NCI-H2171 (cell line): ENCODE measurements around the gene SBF2.

Experiments used
- DNase-seq: peaks from one replicate; lab custom pipeline; 2025; lab: John Stamatoyannopoulos, UW

Gene SBF2

GRCh38 chr11:9808943-9809342 is 485.1 kb downstream of the SBF2 start:
- no peak for DNase-seq

DNA sequence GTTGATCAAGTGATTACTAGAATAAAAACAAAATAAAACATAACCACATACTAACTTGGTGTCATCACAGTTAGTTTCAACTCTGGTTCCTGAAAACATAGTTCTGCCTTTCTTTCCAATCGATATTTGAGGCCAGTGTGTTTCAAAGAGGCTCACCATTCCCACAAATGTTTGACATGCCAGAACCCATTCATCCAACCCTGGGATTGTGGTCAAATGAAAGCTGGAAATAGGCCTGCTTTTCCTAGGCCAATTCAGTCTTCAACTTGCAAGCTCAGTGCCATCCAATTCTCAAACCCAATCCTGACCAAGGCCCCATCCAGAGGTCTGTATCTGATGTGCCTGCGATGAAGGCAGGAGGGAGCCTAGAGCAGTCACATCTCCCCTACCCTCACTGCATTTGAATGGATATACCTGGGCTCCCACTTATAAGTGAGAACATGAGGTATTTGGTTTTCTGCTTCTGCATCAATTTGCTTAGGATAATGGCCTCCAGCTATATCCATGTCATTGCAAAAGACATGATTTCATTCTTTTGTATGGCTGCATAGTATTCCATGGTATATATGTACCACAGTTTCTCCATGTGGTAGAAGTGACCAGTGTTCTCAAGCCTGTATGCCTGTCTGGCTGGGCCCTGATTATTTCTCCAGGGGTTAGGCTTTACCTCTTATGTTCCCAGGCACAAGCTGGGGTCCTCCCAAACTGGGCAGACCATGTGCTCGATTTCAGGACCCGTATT is 486.9 kb downstream of the SBF2 start:
- DNase-seq, result no peak

DNA sequence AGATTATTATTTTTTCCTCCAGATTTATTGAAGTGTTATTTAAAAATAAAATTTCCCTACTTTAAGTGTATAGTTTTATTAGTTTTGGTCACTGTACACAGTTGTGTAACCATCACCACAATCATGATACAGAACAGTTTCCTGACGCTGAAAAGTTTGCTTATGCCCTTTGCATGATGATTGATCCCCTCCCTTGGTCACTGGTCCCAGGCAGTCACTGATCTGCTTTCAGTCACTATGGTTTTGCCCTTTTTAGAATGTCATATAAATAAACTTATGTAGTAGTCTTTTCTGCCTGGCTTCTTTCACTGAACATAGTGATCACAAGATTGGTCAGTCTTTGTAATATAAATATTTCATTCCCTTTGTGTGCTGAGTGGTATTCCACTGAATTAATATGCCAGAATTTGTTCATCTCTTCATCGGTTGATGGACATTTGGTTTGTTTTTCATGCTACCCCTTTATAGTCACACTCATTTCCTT is 489.6 kb downstream of the SBF2 start:
- DNase-seq, result no peak

GRCh38 chr11:9803685-9804418 is 490.2 kb downstream of the SBF2 start:
- no peak for DNase-seq

DNA sequence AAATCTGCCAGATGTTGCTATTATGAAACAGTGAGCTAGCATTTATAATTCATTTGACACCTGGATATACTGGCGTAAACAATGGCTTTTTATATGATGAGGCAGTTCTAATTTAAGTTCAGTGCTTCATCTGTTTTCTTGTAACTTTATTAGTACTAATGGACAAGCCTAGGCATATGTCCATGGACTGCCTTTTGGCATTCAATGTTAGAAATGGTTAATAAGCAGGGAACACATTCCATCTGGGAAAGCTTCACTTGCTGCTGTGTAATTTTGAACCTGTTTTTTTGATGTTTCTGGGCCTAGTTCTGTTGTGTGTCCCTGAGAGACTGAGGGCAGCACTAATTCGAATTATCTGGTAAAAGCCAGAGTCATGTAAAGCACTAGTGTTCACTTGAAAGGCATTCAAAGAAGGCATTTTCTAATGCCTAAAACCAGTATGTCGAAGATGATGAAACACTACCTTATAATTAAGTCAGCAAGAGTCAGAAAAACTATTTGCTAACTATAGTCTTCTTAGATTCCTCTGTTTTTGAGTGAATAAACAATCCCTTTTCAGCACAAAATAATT is 491.6 kb downstream of the SBF2 start:
- no peak for DNase-seq

DNA sequence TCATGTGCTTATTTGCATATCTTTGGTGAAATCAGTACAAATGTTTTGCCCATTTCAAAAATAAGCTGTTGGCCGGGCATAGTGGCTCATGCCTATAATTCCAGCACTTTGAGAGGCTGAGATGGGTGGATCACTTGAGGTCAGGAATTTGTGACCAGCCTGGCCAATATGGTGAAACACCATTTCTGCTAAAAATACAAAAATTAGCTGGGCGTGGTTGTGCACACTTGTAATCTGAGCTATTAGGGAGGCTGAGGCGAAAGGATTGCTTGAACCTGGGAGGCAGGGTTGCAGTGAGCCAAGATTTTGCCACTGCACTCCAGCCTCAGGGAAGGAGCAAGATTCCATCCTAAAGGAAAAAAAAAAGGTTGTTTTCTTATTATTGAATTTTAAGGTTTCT is 494.1 kb downstream of the SBF2 start:
- no peak for DNase-seq

- DNase-seq, result no peak
Measured at GRCh38 chr11:9797300-9797699, 496.7 kb downstream of the SBF2 start.

DNA sequence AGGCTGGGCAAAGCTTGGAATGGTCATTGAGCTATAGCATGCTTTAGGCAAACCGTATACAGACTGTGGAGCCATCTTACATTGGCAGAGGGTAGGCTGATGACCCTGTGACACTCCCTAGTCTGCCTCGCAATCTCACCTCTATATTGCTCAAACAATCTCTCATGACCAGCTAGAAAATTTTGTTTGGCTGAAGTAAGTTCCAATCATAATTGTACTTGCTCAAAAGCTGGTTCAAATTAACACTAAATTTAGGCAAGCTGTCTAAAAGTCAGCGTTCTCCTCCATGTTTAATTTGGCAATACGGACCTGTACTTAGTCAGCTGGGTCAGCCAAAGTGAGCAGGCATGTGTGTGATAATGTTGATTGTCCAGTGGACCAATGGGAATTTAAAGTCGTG is 497.2 kb downstream of the SBF2 start:
- DNase-seq, result no peak

- no peak for DNase-seq
Measured at GRCh38 chr11:9796266-9796665, 497.8 kb downstream of the SBF2 start.

GRCh38 chr11:9790703-9791102 is 503.3 kb downstream of the SBF2 start:
- no peak for DNase-seq

- no peak for DNase-seq
Measured at GRCh38 chr11:9789910-9790309, 504.1 kb downstream of the SBF2 start.

DNA sequence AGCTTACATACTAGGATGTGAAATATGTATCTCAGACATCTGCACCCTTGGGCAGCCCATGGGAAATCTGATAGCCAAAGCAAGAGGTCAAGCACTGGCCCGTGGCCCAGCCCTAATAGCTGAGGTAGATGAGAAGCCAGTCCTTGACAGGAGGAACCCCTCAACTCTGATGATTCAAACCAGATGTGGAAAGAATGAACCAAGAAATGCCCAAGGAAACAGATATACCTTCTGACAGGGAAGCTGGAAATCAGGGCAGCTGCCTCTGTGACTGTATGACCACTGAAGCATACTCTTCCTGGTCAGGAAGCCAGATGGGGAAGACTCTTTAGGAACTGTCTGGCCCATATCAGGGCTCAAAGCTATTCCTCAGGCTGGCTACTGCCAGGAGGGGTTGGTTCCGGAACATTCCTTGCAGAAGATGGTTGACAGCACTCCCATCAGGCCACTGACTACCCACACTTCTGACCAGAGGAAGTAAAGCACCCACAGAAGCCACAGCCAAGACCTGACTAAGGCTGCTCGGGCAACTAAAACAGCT is 506.0 kb downstream of the SBF2 start:
- no peak for DNase-seq

- no peak for DNase-seq
Measured at GRCh38 chr11:9787260-9787659, 506.8 kb downstream of the SBF2 start.

- no peak for DNase-seq
Measured at GRCh38 chr11:9784602-9785315, 509.3 kb downstream of the SBF2 start.

DNA sequence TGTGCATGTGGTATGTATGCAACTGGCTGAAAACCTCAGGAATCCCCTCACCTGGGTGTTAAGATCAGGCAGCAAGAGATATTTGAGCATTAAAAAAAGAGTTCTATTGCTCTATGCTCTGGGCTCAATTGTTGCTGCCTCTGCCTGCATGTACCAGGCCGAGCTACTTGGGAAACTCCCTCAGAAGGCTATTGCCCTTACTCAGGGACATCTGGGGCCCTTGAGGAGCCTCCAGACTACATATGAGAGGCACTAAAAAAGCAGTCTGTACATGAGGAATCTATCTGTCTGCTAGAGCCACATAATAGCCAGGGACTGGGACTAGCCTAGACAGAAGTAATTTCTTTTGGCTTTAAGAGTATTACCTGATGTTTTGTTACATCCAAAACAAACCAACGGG is 510.0 kb downstream of the SBF2 start:
- no peak for DNase-seq

- DNase-seq, result no peak
Measured at GRCh38 chr11:9780929-9781328, 513.1 kb downstream of the SBF2 start.

DNA sequence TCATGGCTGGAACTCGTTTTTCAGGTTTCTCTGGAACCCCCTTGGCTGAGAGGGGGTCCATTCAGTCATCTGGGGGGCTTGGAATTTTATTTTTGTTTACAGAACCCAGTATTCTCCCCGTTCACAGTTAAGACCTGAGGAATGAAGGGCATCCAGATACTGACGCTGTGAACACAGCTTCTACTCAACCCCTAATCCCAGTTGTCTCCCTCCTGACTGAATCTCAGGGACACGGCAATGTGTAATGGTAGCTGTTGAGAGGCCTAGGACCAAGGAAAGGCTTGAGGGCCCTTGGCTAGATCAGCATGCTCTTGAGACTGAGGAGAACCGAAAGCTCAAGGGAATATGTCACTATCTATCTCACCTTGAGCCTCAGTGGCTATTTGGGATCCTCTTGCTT is 516.5 kb downstream of the SBF2 start:
- DNase-seq, result no peak

DNA sequence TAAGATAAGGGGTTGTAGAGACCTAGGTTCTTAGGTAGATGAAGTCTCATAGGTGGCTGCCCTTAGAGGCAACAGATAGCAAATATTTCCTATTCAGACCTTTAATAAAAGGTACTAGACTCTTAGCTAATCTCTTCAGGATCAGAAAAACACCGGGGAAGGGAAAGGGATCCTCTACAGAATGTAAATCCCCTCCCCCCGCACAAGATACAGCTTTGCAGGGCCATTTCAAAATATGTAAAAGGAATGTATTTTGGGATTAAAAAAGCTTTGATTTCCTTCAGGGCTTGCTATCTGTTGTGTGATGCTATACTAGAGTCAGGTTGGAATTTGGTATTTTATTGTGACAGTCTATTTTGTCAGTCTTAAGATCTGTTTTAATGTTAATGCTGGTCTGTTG is 517.0 kb downstream of the SBF2 start:
- no peak for DNase-seq

- DNase-seq, result no peak
Measured at GRCh38 chr11:9776203-9776602, 517.8 kb downstream of the SBF2 start.

DNA sequence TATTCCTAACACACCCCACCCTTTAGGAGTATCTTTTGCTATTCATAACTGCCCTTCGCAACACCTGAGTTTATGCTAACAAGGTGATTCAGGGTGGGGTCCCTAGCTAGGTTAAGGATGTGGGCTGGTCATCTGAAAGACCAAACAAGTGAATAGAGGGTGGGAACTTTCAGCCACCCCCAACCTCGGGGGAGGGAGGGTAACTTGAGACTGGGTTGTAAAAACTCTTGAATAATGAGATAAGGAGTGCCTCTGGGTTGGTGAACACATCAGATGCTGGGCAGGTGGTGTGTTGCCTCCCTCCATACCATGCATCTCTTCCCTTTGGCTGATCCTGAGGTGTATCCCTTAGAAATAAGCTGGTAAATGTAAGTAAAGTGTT is 518.6 kb downstream of the SBF2 start:
- DNase-seq, result no peak

DNA sequence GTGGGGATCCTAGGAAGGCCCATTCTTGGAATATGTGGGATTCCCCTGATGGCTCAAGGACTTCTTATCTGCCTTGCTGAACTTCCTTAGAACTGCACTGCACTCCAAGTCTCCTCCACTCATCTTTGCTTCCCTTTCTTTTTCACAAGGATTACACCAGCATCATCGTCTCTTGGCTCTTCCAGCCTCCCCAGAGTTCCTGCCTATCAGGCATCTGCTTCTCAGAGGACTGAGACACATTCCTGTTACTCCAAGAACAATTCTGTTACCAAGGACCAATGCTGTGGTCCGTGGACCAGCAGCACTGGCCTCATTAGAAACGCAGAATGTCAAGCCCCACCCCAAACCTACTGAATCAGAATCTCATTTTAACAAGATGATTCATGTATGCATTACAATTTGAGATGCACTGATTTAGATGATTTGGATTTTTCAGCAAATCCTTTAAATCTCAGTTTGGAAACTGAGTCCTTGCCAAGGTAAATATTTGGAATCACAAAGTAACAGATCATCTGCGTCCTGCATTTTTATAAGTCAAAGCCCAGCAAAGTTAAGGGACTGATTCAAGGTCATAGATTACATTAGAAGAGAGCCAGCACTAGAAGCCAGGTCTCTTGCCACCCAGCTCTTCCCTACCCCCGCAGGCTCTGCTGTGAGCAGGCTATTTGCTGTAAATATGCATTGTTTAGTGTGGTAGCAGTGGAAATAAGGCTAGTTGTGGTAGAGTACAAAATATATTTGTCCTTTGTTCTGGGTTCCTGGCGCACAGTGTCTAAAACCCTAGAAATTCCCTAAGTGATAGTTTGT is 519.2 kb downstream of the SBF2 start:
- DNase-seq, result no peak

- DNase-seq, result no peak
Measured at GRCh38 chr11:9774109-9774508, 519.9 kb downstream of the SBF2 start.
